IMR-90 (cell line): ENCODE measurements around the gene KIF3A. TPM values are rescaled to one million over a fixed set of nuclear protein-coding genes. Genes with fewer than 3 reads are reported as not detected.
A peak's percentile ranks its signal among the peaks of the same experiment; 100 is the strongest.

Experiments used
- ATAC-seq: fragments of 200-7000 bp; cut with Tn5 transposase; 2 replicates; pipeline ENCODE4 v1.9.1; 2020; ENCODE audit warnings: low read depth, mild to moderate bottlenecking, moderate library complexity
- BruUV-seq: library from RNA; stranded (reverse); fragments of 400-500 nt; replicated peaks from 2 replicates; lab custom pipeline; 2021; lab: Mats Ljungman, UMichigan
- CTCF ChIA-PET: fragments of 300-600 bp; formaldehyde crosslinking; extraction: SDS; loops from one replicate; lab custom pipeline; 2021; ENCODE audit warnings: antibody characterized with exemption; lab: Yijun Ruan, JAX
- POLR2A ChIA-PET: fragments of 300-600 bp; sonication (Branson Sonifier 250); formaldehyde crosslinking; loops from one replicate; lab custom pipeline; 2022; ENCODE audit warnings: antibody characterized with exemption; ENCODE audit not compliant: unreplicated experiment; lab: Charles Lee
- DNase-seq: peaks from one replicate; pipeline ENCODE4 v3.0.0; 2013
- H2AFZ ChIP-seq: replicated peaks from 2 replicates; pipeline ENCODE3; 2013; ENCODE audit warnings: low read length, mild to moderate bottlenecking; ENCODE audit not compliant: poor library complexity
- H2AK5ac ChIP-seq: 2 replicates; pipeline ENCODE4 v1.6.1; 2013; ENCODE audit warnings: low read depth, low read length, inconsistent platforms
- H2AK9ac ChIP-seq: replicated peaks from 2 replicates; pipeline ENCODE3; 2013; ENCODE audit warnings: mild to moderate bottlenecking, low read depth, low read length, moderate library complexity; ENCODE audit not compliant: poor library complexity
- H2BK120ac ChIP-seq: 2 replicates; pipeline ENCODE4 v1.6.1; 2013; ENCODE audit warnings: low read depth, low read length, inconsistent platforms
- H2BK15ac ChIP-seq: 3 replicates; pipeline ENCODE4 v1.6.1; 2013; ENCODE audit warnings: low read depth, low read length, inconsistent platforms
- H2BK20ac ChIP-seq: 2 replicates; pipeline ENCODE4 v1.6.1; 2013; ENCODE audit warnings: low read depth, mild to moderate bottlenecking, inconsistent platforms, low read length, moderate library complexity
- H2BK5ac ChIP-seq: 2 replicates; pipeline ENCODE4 v1.6.1; 2013; ENCODE audit warnings: mild to moderate bottlenecking, low read depth, low read length, inconsistent platforms; ENCODE audit not compliant: poor library complexity, severe bottlenecking
- H3K14ac ChIP-seq: replicated peaks from 2 replicates; pipeline ENCODE4 v1.6.1; 2013; ENCODE audit warnings: low read depth, low read length, inconsistent platforms
- H3K18ac ChIP-seq: 2 replicates; pipeline ENCODE4 v1.6.1; 2013; ENCODE audit warnings: low read depth, low read length, control low read depth
- H3K23ac ChIP-seq: 2 replicates; pipeline ENCODE4 v1.6.1; 2013; ENCODE audit warnings: low read depth, low read length, inconsistent platforms
- H3K27ac ChIP-seq: 2 replicates; pipeline ENCODE4 v1.5.1; 2013; ENCODE audit warnings: mild to moderate bottlenecking, control low read depth, low read length; ENCODE audit not compliant: insufficient read depth
- H3K27me3 ChIP-seq: 2 replicates; pipeline ENCODE4 v1.6.1; 2013; ENCODE audit warnings: low read length; ENCODE audit not compliant: control insufficient read depth, insufficient read depth
- H3K36me3 ChIP-seq: 2 replicates; pipeline ENCODE4 v1.6.1; 2013; ENCODE audit warnings: low read length, mixed read lengths; ENCODE audit not compliant: control insufficient read depth, insufficient read depth
- H3K4ac ChIP-seq: 2 replicates; pipeline ENCODE4 v1.6.1; 2013; ENCODE audit warnings: low read depth, low read length, inconsistent platforms
- H3K4me1 ChIP-seq: 2 replicates; pipeline ENCODE4 v1.6.1; 2013; ENCODE audit warnings: low read length, mixed read lengths; ENCODE audit not compliant: control insufficient read depth, insufficient read depth
- H3K4me2 ChIP-seq: 2 replicates; pipeline ENCODE4 v1.6.1; 2013; ENCODE audit warnings: low read depth, mild to moderate bottlenecking, control low read depth, low read length, moderate library complexity
- H3K4me3 ChIP-seq: 2 replicates; pipeline ENCODE4 v1.5.1; 2013; ENCODE audit warnings: low read depth, mild to moderate bottlenecking, control low read depth, low read length, moderate library complexity; ENCODE audit not compliant: insufficient read depth
- H3K56ac ChIP-seq: 2 replicates; pipeline ENCODE4 v1.6.1; 2013; ENCODE audit warnings: low read length, inconsistent platforms; ENCODE audit not compliant: insufficient read depth; ENCODE audit errors: extremely low read depth
- H3K79me1 ChIP-seq, 2 experiments: 2 replicates each; pipeline ENCODE4 v1.6.1; 2013; ENCODE audit warnings: low read length in 2 of 2, inconsistent platforms in 1 of 2, low read depth in 1 of 2
- H3K9ac ChIP-seq: 2 replicates; pipeline ENCODE4 v1.6.1; 2013; ENCODE audit warnings: low read depth, low read length, control low read depth
- H3K9me1 ChIP-seq: 2 replicates; pipeline ENCODE4 v1.6.1; 2013; ENCODE audit warnings: low read length, inconsistent platforms; ENCODE audit not compliant: insufficient read depth
- H3K9me3 ChIP-seq: 2 replicates; pipeline ENCODE4 v1.6.1; 2013; ENCODE audit warnings: low read length; ENCODE audit not compliant: control insufficient read depth, insufficient read depth
- H4K20me1 ChIP-seq: 2 replicates; pipeline ENCODE4 v1.6.1; 2013; ENCODE audit warnings: low read length, inconsistent platforms; ENCODE audit not compliant: insufficient read depth
- H4K5ac ChIP-seq: 2 replicates; pipeline ENCODE4 v1.6.1; 2013; ENCODE audit warnings: mild to moderate bottlenecking, low read depth, low read length, control low read depth
- H4K8ac ChIP-seq, 2 experiments: 2 replicates each; pipeline ENCODE4 v1.6.1; 2013; ENCODE audit warnings: low read depth in 2 of 2, low read length in 2 of 2, control low read depth in 1 of 2, inconsistent platforms in 1 of 2
- H4K91ac ChIP-seq: 2 replicates; pipeline ENCODE4 v1.6.1; 2013; ENCODE audit warnings: low read depth, low read length, inconsistent platforms; ENCODE audit not compliant: insufficient read depth
- BHLHE40 ChIP-seq: fragments of 150-350 bp; IDR thresholded peaks from 2 replicates; pipeline ENCODE4 v1.6.1; 2016; ENCODE audit warnings: mild to moderate bottlenecking, low read depth, low read length
- CEBPB ChIP-seq: IDR thresholded peaks from 2 replicates; pipeline ENCODE4 v1.6.1; 2012; ENCODE audit warnings: low read depth, low read length, improper control_type of control experiment
- CHD1 ChIP-seq: IDR thresholded peaks from 2 replicates; pipeline ENCODE4 v1.6.1; 2012; ENCODE audit warnings: low read depth, low read length, improper control_type of control experiment
- CTCF ChIP-seq: conservative IDR thresholded peaks from 2 replicates; pipeline ENCODE4 v1.5.1; 2012; ENCODE audit warnings: mild to moderate bottlenecking, low read depth, low read length, improper control_type of control experiment
- ELK1 ChIP-seq: fragments of 150-350 bp; IDR thresholded peaks from 2 replicates; pipeline ENCODE4 v1.6.1; 2016; ENCODE audit warnings: low read depth, mild to moderate bottlenecking, low read length, moderate library complexity, borderline replicate concordance
- FOS ChIP-seq: fragments of 150-350 bp; IDR thresholded peaks from 2 replicates; pipeline ENCODE4 v1.6.1; 2016; ENCODE audit warnings: low read depth, low read length
- MAFK ChIP-seq: IDR thresholded peaks from 2 replicates; pipeline ENCODE4 v1.6.1; 2012; ENCODE audit warnings: low read depth, low read length, improper control_type of control experiment
- MAZ ChIP-seq: IDR thresholded peaks from 2 replicates; pipeline ENCODE4 v1.6.1; 2012; ENCODE audit warnings: low read depth, mild to moderate bottlenecking, low read length, improper control_type of control experiment, moderate library complexity, borderline replicate concordance
- MXI1 ChIP-seq: IDR thresholded peaks from 2 replicates; pipeline ENCODE4 v1.6.1; 2012; ENCODE audit warnings: low read depth, mild to moderate bottlenecking, low read length, moderate library complexity, borderline replicate concordance
- POLR2A ChIP-seq: IDR thresholded peaks from 2 replicates; pipeline ENCODE4 v1.6.1; 2012; ENCODE audit warnings: mild to moderate bottlenecking, low read depth, low read length
- RAD21 ChIP-seq: IDR thresholded peaks from 2 replicates; pipeline ENCODE4 v1.6.1; 2012; ENCODE audit warnings: low read length, improper control_type of control experiment
- RCOR1 ChIP-seq: IDR thresholded peaks from 2 replicates; pipeline ENCODE4 v1.6.1; 2012; ENCODE audit warnings: mild to moderate bottlenecking, low read length, improper control_type of control experiment; ENCODE audit not compliant: insufficient replicate concordance
- RFX5 ChIP-seq: IDR thresholded peaks from 2 replicates; pipeline ENCODE4 v1.8.0; 2012; ENCODE audit warnings: low read depth, mild to moderate bottlenecking, low read length, moderate library complexity
- SMC3 ChIP-seq: fragments of 150-350 bp; IDR thresholded peaks from 2 replicates; pipeline ENCODE4 v1.6.1; 2016; ENCODE audit warnings: low read depth, mild to moderate bottlenecking, antibody characterized with exemption, low read length, moderate library complexity
- USF2 ChIP-seq: fragments of 150-350 bp; IDR thresholded peaks from 2 replicates; pipeline ENCODE4 v1.6.1; 2017; ENCODE audit warnings: mild to moderate bottlenecking, antibody characterized with exemption, low read length, low read depth
- WGBS, 2 experiments: methylation state at CpG; one replicate each; pipeline versions ENCODE4 v1.1.5 to v1.1.7; 2013; ENCODE audit warnings: missing lambda C conversion rate in 2 of 2; ENCODE audit not compliant: insufficient read length in 1 of 2; ENCODE audit errors: extremely low coverage in 2 of 2; 5-methylcytosine and 5-hydroxymethylcytosine counted together
- dilution Hi-C: fragments of 300-500 bp; cut with HindIII; formaldehyde crosslinking; loops from one replicate; pipeline ENCODE4 v1.14.3; 2018; ENCODE audit warnings: low sequenced_read_pairs; ENCODE audit not compliant: unreplicated experiment
- in situ Hi-C: fragments of 300-500 bp; cut with MboI; formaldehyde crosslinking; loops from 3 replicates; pipeline ENCODE4 v1.14.3; 2019; ENCODE audit warnings: low sequenced_read_pairs, inconsistent platforms, mixed read lengths
- intact Hi-C: fragments of 100-400 bp; cut with micrococcal nuclease; formaldehyde crosslinking; loops from 2 replicates; pipeline ENCODE4 v1.10.0; 2022
- polyA plus RNA-seq, 3 experiments: library from polyadenylated mRNA; depleted of rRNA; stranded (reverse); fragments of >200 nt; gene quantifications; 2 replicates each; pipeline ENCODE4 v1.2.3, GENCODE V29; 2012; ENCODE audit warnings: low replicate concordance in 1 of 3
- total RNA-seq: library from RNA; depleted of rRNA; stranded (reverse); fragments of >200 nt; gene quantifications from 2 replicates; pipeline ENCODE4 v1.2.3, GENCODE V29; 2012

Gene KIF3A
- total and polyA plus RNA-seq, 2 of the 4 experiments (the other 2 are of a cell fraction): 4.3 to 4.5 TPM

- Histone ChIP-seq H3K27ac (no peak overlapping the region), H3K14ac (peak overlapping the region; percentile 44), H4K5ac (peak overlapping the region; percentile 34; the same call in 1 of the 2 replicates), H3K9ac (no peak overlapping the region), H2AK5ac (peak overlapping the region; percentile 67), H3K4ac (peak overlapping the region; percentile 51), H3K4me3 (no peak overlapping the region), H3K4me2 (no peak overlapping the region), H2BK5ac (peak overlapping the region; percentile 76), H3K9me3 (no peaks in the 10 kb centered on the region), H4K20me1 (no peaks in the 10 kb centered on the region), H3K36me3 (no peaks in the 10 kb centered on the region), H2BK20ac (peak overlapping the region; percentile 88), H3K9me1 (peaks cover 25% of the 10 kb centered on the region), H3K27me3 (no peaks in the 10 kb centered on the region), H3K56ac (no peak overlapping the region), H3K79me1 (no peaks in the 10 kb centered on the region), H3K18ac (peak overlapping the region; percentile 21), H2BK15ac (peak overlapping the region; percentile 97; the same call in 2 of the 3 replicates), H3K4me1 (peaks cover 18% of the 10 kb centered on the region), H4K8ac (peak overlapping the region; percentile 45 to 73; a peak in 1 of 4 replicates), H3K23ac (0 out of 2 replicates have a peak overlapping the region, but pooled peaks have one; percentile 12), H2AFZ (peak overlapping the region; percentile 9), H2AK9ac (no peak overlapping the region), H2BK120ac (peak overlapping the region; percentile 94), H4K91ac (peak overlapping the region; percentile 77)
- DNase-seq: no peak
- POLR2A ChIA-PET: no interaction called here
- no CpG with 5 or more reads among the region's 11 CpGs for WGBS, 2 experiments
- intact Hi-C loops: no loop called here
- dilution Hi-C loops: no loop called here
- in situ Hi-C loops: no loop called here
- ATAC-seq: no peak
- CTCF ChIA-PET: interaction anchor here (1.0 kb wide), 1 partner anchor 10 kb away, joined by 3 read pairs; no protein-coding TSS in a partner anchor
- BruUV-seq: no TSS peak
- TF ChIP-seq CEBPB: no peak
- TF ChIP-seq RCOR1: no peak
- TF ChIP-seq POLR2A: no peak
- TF ChIP-seq SMC3: no peak
- TF ChIP-seq RFX5: no peak
- TF ChIP-seq ELK1: no peak
- TF ChIP-seq MAFK: no peak
- TF ChIP-seq BHLHE40: no peak
- no peak for TF ChIP-seq MXI1
- TF ChIP-seq CHD1: no peak
- TF ChIP-seq RAD21: no peak
- no peak for TF ChIP-seq MAZ
- TF ChIP-seq USF2: no peak
- no peak for TF ChIP-seq FOS
- no peak for TF ChIP-seq CTCF
Observed at GRCh38 chr5:132675936-132676689, 61.2 kb downstream of the KIF3A start.
